ENCODE results near the gene DIP2C.
"Not testable (repeated sequence)": the region's sequence is repeated elsewhere in the genome, so short reads cannot be mapped to it uniquely, and the experiment has no call there.

The DIP2C gene

DNA sequence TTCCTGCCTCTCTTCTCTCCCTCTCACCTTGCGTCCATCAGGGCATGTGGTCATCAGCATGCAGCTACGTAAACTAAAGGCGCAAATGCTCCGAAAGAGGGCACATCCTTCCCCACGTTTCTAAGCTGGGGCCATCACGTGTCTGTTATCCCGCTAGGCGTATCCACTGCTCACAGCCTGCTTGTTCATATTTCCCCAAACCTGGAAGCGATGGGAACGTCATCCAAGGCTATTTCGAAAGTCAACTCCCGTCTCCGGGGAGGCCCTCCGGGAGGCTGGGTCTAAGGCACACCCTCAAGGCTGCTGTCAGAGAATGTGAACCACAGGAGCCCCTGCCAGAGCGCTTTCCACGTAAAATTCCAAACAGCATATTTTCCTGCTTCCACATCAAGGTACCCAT, 199.2 kb downstream of the DIP2C start:
- no peak for DNase-seq

DNA sequence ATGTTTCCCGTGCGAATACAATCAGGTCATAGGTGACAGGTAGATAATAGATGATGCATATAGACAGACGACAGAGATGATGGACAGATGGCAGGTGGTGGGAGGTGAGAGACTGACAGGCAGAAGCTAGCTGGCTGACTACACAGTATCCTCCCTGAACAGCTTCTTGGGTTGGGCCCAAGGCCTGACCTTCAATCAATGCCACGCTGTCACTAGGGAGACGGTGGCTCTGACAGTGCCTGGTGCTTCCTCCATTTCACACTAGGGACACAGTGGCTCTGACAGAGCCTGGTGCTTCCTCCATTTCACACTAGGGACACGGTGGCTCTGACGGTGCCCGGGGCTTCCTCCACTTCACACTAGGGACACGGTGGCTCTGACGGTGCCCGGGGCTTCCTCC, 200.1 kb downstream of the DIP2C start:
- DNase-seq = no peak

DNA sequence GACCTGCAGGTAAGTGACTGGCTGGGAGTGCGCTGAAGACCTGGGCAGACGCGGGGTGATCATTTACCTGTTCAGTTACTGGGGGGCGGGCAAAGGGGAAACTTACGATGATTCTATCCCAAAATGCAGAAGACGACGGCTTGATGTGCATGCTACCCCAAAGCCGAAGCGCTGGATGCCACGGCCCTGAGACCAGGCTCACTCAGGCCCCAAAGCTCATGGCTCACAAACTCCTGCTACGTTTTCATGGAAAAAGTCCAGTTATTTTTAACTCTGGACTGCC, 200.6 kb downstream of the DIP2C start:
- DNase-seq = no peak

DNA sequence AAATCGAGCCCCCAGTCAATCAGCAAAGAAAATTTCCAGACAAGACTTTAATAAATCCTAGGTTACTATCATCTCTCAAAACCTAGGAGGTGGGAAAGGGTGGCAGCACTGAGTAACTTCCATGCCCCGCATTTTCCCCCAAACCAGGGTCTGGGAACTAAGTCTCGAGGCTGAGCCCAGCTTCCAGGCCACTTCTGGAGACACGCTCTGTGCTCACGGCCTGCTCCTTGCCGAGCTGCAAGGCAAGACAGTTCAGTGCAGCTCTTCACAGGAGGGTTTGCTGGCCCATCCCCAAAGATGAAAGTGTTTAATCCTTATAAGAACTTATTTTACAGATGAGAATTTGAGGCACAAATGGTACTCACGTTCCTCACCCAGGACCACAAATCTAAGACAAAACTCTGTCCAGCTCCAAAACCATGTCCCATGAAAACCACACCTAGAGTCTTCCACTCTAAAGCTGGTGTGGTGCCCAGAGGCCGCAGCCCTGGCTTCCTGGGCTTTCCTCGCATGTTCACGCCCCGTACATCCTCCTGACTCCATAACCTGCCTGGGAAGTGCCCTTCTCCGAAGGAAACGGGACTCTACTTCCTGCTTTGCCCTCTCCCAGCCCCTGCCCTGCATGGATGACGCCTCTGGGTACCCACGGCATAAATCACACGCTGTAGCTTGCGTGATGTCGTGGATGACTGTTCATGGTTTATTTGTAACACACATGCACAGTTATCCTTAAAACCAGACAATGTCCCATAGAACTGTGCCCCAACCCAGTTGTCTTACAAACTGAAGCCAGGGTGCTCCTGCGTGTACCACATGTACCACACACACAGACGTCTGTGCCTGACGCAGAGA, 201.2 kb downstream of the DIP2C start:
- DNase-seq = no peak

DNA sequence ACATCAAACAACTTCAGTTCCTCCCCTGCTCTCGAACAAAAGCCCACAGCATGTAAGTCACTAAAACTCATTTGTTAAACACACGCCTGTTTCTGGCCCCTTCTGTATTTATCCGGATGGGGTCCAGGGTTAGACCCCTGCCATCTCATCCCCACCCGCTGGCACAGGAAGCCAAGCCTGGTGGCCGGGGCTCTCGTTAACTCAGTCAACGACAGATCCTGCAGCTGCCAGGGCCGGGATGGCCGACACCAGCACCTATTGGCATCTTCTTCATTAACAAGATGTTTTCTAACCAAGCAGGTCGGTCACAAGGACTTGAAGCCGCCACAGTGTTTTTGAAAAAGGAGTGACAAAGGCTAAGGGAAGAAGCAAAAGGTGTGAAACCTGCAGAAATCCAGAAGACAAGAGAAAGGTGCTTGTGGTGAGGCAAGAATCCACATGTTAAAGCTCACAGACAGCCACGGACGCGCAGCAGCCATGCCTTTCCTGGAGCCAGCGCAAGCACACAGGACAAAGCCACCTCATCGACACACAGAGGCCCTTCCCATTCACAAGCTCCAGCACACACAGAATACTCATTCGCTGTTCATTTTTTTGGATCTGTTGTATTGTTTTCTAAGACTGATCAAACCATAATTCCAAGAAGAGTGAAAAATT, 202.7 kb downstream of the DIP2C start:
- no peak for DNase-seq

DNA sequence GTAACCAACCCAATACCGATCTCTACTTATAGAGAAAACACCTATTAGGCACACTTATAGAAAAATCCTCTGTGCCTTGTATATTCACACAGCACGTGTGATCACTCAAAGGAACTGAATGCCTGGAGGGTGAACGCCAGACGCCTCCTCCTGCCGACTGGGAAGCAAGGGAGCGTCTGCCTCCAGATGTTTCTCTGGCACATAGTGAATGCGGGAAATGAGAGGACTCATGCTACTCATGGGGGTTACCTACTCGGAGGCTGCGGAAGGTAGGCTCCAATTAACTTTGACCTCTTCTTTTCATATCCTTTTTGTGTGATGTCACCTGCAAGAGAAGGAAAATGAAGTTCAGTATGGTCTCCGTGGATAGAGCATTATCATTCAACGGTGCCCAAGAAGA, 203.3 kb downstream of the DIP2C start:
- no peak for DNase-seq

DNA sequence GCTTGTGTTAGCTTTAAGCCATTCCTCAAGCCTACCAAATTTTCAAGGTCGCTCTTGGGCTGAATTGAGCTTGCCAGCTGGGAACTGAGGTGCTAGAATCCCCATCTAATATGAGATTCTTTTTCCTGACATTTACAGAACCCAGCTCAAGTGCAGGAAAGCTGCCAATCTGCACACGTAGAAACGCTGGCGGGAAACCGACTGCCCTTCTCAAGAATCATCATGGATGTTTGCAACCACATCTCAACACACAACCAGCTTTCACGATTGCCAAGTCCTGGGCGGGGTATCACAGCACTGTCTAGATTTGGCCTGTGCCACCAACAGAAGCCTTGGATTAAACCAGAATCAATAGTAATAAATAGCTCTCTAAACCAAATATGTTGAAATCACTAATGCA, 203.7 kb downstream of the DIP2C start:
- no peak for DNase-seq

DNA sequence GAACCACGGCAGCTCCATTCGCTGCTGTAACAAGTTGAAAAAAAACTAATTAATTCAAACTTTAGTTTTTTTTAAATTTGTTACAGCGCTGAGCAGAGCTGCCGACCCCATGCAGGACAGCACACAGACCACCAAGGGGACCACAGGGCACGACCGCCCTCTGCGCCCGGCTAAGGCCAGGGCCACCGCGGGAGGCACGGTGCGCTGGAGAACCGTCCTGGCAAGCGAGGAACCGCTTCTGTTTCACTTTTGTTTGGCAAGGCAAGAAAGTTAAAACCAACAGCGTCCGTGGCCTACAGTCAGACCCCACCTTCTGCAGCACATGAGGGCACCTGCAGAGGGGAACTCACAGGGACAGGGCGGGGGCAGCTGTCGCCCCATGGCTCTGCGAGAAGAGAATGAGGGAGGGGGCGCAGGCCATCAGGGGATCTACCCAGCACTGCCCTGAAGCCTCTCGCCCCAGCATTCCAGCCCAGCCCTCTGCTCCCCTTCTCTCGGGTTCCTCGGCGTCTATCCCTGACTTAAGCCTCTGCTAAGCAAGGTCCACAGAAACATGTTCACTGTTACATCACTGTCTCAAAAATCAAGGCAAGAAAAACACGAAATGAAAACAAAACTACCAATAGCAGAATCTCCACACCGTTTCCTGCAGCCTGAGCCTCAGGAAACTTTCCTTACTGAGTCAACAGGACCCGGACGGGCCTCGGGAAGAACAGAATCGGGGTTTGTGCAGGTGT, 204.4 kb downstream of the DIP2C start:
- DNase-seq = no peak

DNA sequence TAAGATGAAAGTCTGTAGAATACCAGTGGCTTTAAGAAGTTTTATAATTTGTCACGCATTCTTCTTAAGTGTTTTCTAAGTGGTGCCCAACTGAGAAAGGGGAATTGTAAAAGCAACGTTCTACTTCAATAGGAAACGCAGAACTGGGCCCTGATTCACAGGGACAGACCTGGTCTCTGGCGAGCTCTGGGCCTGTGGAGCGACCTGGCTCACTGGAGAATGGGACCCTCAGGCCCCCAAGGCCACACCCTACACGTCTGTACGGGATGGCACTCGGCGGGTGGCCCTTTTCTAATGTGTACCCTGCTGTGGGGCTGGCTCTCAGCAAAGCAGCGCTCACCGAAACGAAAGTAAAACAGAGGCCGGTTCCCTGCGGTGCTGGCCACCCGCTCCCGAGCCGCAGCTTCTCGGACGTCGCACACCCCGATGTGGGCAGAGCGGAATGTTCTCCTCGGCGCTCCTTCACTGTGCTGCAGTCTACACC, 205.0 kb downstream of the DIP2C start:
- no peak for DNase-seq

DNA sequence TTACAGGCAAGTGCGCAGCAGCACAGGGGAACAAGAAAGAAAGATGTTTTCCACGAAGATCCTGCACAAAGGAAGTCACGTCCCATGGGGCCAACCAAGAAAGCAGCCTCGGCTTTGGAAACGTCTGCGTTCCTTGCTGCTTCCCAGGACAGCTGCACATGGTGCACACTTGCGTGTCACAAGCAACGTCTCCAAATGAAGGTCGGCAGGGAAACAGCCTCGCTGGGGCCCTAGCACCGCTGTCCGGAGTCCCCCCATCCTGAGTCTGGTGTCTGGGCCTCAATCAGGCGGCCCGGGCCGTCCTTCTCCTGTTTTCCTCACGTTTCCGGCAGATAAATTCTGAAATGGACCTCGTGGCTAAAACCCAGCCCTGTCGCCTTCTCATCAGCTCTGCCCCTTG, 206.2 kb downstream of the DIP2C start:
- no peak for DNase-seq

DNA sequence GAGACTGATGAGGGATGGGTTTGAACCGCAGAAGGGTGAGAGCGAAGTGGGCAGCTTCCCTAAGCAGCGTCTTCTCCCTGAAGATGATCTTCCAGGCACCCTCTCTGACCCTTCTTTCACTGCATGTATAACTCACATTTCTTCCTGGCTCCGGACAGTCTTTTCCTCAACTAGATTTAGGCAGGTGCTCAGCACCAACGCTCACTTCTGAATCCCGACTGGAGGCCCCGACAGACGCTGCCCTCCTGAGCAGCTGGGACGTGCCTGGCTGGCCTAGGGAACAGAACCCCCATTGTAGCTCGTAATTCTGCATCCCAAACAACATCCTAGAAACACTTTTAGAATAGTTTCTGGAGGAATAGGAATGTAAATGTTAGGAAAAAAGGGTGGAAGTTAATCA, 206.6 kb downstream of the DIP2C start:
- no peak for DNase-seq

DNA sequence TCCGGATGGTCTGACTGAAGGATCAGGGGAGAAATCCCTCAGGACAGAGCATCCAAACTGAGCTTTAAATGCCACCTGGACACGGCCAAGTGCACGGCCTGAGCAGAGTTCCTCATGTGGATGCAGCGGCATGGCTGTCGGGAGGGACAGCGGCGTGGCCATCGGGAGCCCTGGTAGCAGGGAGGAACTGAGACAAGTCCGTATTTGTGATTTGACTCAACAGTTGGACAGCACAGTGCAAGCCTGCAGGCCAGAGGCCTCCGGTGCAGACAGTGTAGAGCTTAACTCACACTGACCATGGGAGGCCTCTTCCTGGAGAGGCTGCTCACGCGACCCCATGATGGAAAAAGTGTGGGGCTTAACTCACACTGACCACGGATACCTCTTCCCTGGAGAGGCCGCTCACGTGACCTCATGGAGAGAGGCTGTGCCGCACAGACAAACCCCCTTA, 207.4 kb downstream of the DIP2C start:
- no peak for DNase-seq

DNA sequence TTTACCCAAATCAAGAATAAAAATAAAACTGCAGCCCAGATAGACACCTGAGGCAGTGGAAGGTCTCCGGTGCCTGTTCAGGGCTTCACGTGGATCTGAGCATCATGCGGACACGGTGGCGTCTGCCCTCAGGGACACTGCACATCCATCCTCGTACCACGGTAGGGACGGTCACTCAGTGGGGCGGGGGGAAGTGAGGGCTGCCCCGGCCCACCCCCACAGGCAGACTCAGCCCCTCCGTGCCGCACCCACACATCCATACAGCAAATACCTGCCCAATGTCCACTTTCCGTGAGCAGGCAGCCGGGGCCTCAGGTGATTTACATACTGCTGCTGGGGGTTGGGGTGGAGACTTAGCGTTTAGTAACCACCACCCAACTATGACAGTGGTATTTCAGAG, 207.8 kb downstream of the DIP2C start:
- DNase-seq = no peak

DNA sequence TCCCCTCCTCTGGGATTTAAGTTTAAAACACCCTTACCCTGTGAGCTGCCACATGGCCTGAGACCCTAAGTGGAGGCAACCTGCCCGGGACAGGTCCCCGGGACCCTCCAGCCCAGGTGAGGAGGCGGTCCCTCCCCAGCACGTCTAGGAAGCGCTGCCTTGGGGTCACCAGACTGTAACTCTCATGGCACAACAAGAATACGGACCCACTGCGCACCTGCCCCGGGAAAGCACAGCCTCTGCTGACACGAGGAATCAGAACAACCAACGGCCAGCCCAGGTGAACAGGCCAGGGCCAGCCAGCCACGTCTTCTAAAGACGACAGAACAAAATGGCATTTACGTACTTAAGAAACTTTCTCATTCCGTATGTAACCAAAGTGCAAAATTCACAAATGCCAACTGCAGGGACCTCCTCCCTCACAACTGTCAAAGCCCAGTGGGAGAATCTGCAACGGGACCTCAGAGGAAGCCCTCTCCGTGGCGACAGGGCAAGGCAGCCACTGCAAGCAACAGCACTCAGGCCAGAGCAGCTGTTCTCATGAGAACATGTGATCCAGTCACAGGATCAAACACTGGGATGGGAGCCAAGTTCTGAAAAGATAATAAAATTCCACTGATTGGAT, 208.4 kb downstream of the DIP2C start:
- DNase-seq = no peak

DNA sequence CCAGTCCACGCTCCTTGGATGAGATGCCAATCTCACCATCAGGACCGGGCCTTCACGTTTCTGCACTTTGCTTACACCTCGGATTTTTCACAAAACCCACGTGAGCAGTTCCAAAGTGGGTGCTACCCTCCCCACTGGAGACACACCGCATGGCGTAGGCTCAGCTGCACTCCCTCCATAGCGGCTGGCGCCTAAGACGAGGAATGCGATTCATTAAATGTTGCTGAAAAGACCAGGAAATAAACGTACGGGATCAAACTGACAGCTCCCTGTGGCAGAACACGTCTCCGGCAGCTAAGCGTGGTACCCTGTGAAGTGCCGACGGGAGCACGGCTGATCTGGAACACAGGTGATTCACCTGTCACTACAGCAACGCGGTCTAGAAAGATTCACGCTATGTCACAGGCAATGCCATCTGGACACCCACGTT, 209.0 kb downstream of the DIP2C start:
- no peak for DNase-seq

DNA sequence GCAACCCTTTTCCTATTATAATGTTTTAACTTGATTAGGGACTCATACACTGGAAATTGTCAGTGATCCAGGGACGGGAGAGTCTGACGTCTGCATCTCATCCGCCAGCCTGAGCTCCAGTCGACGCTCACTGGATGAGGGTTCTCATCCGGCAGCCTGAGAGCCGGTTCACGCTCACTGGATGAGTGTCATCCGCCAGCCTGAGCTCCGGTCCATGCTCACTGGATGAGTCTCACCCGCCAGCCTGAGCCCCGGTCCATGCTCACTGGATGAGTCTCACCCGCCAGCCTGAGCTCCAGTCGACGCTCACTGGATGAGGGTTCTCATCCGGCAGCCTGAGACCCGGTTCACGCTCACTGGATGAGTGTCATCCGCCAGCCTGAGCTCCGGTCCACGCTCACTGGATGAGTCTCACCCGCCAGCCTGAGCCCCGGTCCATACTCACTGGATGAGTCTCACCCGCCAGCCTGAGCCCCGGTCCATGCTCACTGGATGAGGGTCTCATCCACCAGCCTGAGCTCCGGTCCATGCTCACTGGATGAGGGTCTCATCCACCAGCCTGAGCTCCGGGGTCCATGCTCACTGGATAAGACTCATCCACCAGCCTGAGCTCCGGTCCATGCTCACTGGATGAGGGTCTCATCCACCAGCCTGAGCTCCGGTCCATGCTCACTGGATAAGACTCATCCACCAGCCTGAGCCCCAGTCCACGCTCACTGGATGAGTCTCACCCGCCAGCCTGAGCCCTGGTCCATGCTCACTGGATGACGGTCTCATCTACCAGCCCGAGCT, 209.6 kb downstream of the DIP2C start:
- DNase-seq = not testable (repeated sequence)

DNA sequence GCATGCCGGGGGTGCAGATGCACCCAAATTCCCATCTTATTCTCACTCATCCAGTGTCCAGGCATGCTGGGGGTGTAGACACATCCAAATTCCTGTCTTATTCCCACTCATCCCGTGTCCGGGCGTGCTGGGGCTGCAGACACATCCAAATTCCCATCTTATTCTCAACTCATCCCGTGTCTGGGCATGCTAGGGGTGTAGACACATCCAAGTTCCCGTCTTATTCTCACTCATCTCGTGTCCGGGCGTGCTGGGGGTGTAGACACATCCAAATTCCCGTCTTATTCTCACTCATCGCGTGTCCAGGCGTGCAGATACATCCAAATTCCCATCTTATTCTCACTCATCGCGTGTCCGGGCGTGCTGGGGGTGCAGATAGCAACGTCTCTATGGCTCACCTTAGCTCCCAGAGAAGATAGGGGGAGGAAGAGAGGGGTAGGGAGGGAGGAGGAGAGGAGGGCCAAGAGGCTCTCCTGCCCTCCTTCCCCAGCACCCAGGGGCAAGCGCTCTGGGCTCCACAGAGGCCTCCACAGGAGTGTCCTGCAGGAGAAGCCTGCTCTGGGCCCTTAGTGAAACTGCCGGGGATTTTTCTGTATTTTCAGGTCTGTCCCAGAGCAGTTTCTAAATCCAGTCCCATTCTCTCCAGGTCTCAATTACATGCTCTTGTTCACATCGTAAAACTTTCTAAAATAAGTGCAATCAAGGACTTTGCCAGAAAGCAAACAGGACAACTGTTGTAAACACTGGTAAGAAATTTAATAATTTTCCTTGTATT, 210.8 kb downstream of the DIP2C start:
- no peak for DNase-seq

DNA sequence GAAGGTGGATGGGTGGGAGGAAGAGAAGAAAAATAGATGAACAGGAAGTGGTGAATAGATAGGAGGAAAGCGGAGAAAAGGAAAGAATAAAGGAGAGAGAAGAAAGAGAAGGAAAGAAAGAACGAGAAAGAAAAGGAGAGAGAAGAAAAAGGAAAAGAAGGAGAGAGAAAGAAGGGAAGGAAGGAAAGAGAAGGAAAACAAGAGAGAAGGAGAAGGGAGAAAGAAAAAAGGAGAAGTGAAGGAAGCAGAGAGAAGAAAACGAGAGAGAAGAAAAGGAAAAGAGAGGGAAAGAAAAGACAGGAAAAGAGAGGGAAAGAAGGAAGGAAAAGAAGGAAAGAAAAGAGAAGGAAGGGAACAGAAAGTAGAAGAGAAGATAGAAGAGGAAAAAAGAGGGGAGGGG, 211.8 kb downstream of the DIP2C start:
- DNase-seq = no peak

DNA sequence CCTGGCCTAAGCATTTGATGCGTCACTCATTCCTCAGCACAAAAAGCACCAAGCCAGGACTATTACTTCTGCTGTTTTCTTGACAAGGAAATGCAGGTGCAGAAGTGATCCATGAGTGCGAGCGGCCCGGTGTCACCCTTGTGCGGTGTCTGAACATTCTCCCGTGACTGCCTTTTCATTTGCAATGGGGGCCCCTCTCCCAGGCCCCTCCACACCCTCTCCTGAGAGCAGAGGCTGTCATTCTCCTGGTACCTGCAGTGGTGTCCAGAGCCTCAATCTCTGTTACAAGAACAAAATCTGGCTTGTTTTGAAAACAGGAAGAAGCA, 213.1 kb downstream of the DIP2C start:
- no peak for DNase-seq

DNA sequence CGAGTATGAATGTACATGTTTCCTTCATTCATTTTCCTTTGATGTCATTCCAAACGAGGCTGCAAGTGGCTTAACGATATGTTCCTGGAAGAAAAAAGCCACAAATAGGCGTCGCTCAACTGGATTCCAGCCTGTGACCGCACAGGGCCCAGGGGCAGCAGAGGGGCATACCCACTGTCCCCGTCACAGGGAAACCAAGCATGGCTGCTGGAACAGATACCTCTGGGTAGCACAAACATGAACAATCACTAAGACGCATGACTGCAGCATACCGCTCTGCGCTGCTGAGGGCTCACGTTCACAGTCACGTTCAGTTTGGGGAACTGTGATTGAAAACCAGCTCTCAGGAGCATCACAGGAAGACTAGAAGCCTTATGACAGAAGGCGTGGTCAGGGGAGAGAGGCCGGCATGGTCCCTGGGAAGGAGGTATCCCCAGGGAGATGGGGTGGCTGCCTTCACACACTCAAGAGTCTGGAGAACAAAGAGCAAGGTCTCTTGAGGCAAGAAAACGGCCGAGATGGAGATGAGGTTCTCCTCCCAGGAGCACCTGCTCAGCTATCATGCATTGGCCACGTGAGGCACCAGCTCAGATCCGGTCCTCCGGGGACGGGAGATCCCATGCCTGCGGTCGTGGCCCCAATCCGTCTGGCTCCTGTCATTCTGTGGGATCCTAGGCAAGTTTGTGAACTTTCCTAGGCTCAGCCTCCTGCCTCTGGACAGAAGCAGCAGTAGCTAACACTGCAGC, 213.6 kb downstream of the DIP2C start:
- DNase-seq = no peak

DNA sequence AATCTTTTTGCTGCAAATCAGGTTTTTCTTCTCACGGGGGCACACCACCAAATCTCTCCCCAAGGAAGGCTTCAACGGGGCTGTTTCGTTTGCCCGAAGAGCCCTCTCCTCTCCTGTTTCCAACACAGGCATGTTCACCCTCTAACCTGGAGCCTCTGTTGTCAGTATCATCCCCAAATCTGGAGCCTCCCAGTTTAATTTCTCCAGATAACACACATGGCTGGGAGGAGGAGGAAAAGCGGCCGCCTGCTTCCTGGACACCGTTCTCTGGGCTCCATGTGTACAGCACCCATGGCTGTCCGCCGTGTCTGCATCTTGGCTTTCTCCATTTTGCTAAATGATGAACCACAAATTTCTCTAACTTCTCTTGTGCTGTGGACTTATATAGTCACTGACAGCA, 214.5 kb downstream of the DIP2C start:
- no peak for DNase-seq
